HEK293 (cell line): ENCODE results near the gene SRSF4.

Experiments used
- CTCF ChIA-PET: fragments of 350-600 bp; formaldehyde crosslinking; extraction: SDS; loops from one replicate; lab custom pipeline; 2021; ENCODE audit warnings: antibody characterized with exemption; lab: Yijun Ruan, JAX
- POLR2A ChIA-PET: fragments of 300-600 bp; formaldehyde crosslinking; extraction: SDS; loops from one replicate; lab custom pipeline; 2020; ENCODE audit warnings: antibody characterized with exemption, inconsistent platforms; lab: Yijun Ruan, JAX
- H3K27ac ChIP-seq: fragments of 200-500 bp; sonication (Bioruptor generic); 2 replicates; pipeline ENCODE4 v1.5.1; 2014; ENCODE audit warnings: low read depth, low read length, control low read depth, inconsistent platforms; ENCODE audit errors: extremely low read depth
- H3K36me3 ChIP-seq, 2 experiments: fragments of 200-500 bp in 1 of 2; sonication (Bioruptor generic) in 1 of 2; 1 replicate in 1 of 2; 2 replicates in 1 of 2; pipeline ENCODE4 v1.5.1; 2014 to 2017; ENCODE audit warnings: inconsistent platforms in 2 of 2, low read length in 2 of 2; ENCODE audit not compliant: control insufficient read depth in 2 of 2, insufficient read depth in 1 of 2
- H3K4me1 ChIP-seq: fragments of 200-500 bp; sonication (Bioruptor generic); 2 replicates; pipeline ENCODE4 v1.5.1; 2014; ENCODE audit warnings: mild to moderate bottlenecking, low read length, inconsistent platforms; ENCODE audit not compliant: control insufficient read depth, insufficient read depth
- H3K4me3 ChIP-seq: 2 replicates; pipeline ENCODE4 v1.5.1; 2011; ENCODE audit warnings: low read depth, mild to moderate bottlenecking, control low read depth, low read length, moderate library complexity
- H3K9me3 ChIP-seq: fragments of 200-500 bp; sonication (Bioruptor generic); 2 replicates; pipeline ENCODE4 v1.5.1; 2014; ENCODE audit warnings: low read depth, low read length, inconsistent platforms; ENCODE audit not compliant: control insufficient read depth, insufficient read depth
- FEZF1 ChIP-seq: fragments of 450-650 bp; formaldehyde crosslinking; IDR thresholded peaks from 2 replicates; pipeline ENCODE4 v1.5.1; 2016; ENCODE audit warnings: missing biosample characterization, missing genetic modification characterization
- ZBTB17 ChIP-seq: fragments of 450-650 bp; formaldehyde crosslinking; IDR thresholded peaks from 2 replicates; pipeline ENCODE4 v1.5.1; 2016; ENCODE audit warnings: missing biosample characterization, missing genetic modification characterization
- ZBTB48 ChIP-seq: fragments of 450-650 bp; formaldehyde crosslinking; IDR thresholded peaks from 2 replicates; pipeline ENCODE4 v1.5.1; 2016; ENCODE audit warnings: missing biosample characterization, missing genetic modification characterization
- ZNF121 ChIP-seq: fragments of 450-650 bp; formaldehyde crosslinking; IDR thresholded peaks from 2 replicates; pipeline ENCODE4 v1.5.1; 2016; ENCODE audit warnings: missing biosample characterization, missing genetic modification characterization
- ZNF174 ChIP-seq: fragments of 450-650 bp; formaldehyde crosslinking; IDR thresholded peaks from 2 replicates; pipeline ENCODE4 v1.5.0; 2017; ENCODE audit warnings: missing biosample characterization, mild to moderate bottlenecking, missing genetic modification characterization
- ZNF211 ChIP-seq: fragments of 450-650 bp; formaldehyde crosslinking; IDR thresholded peaks from 2 replicates; pipeline ENCODE4 v1.5.1; 2016; ENCODE audit warnings: low read depth, missing biosample characterization, missing genetic modification characterization
- ZNF335 ChIP-seq: fragments of 450-650 bp; formaldehyde crosslinking; conservative IDR thresholded peaks from 2 replicates; pipeline ENCODE4 v1.5.1; 2016; ENCODE audit warnings: missing biosample characterization, missing genetic modification characterization
- ZNF350 ChIP-seq: fragments of 450-650 bp; formaldehyde crosslinking; IDR thresholded peaks from 2 replicates; pipeline ENCODE4 v1.5.0; 2017; ENCODE audit warnings: missing biosample characterization, mild to moderate bottlenecking, missing genetic modification characterization
- ZNF354C ChIP-seq: fragments of 450-650 bp; formaldehyde crosslinking; IDR thresholded peaks from 2 replicates; pipeline ENCODE4 v1.5.1; 2016; ENCODE audit warnings: missing biosample characterization, missing genetic modification characterization, low read depth, borderline replicate concordance
- ZNF555 ChIP-seq: fragments of 450-650 bp; formaldehyde crosslinking; conservative IDR thresholded peaks from 2 replicates; pipeline ENCODE4 v1.5.1; 2017; ENCODE audit warnings: missing biosample characterization, mild to moderate bottlenecking, missing genetic modification characterization, inconsistent platforms
- ZNF600 ChIP-seq: fragments of 450-650 bp; formaldehyde crosslinking; IDR thresholded peaks from 2 replicates; pipeline ENCODE4 v1.5.1; 2016; ENCODE audit warnings: missing biosample characterization, missing genetic modification characterization
- ZNF654 ChIP-seq: fragments of 450-650 bp; formaldehyde crosslinking; IDR thresholded peaks from 2 replicates; pipeline ENCODE4 v1.5.1; 2016; ENCODE audit warnings: low read depth, missing biosample characterization, missing genetic modification characterization
- ZNF76 ChIP-seq: fragments of 450-650 bp; formaldehyde crosslinking; IDR thresholded peaks from 2 replicates; pipeline ENCODE4; 2016; ENCODE audit warnings: low read depth, missing biosample characterization, missing genetic modification characterization, borderline replicate concordance
- ZNF837 ChIP-seq: fragments of 450-650 bp; formaldehyde crosslinking; IDR thresholded peaks from 2 replicates; pipeline ENCODE4 v1.5.1; 2016; ENCODE audit warnings: missing biosample characterization, missing genetic modification characterization
- ZNF843 ChIP-seq: fragments of 450-650 bp; formaldehyde crosslinking; IDR thresholded peaks from 2 replicates; pipeline ENCODE4 v1.5.1; 2016; ENCODE audit warnings: missing biosample characterization, missing genetic modification characterization
- TF ChIP-seq, protein P1 (sequence below): fragments of 450-650 bp; formaldehyde crosslinking; conservative IDR thresholded peaks from 2 replicates; pipeline ENCODE4 v1.5.1; 2016; ENCODE audit warnings: low read depth, missing biosample characterization, missing genetic modification characterization
- TF ChIP-seq, protein P2 (sequence below): fragments of 450-650 bp; formaldehyde crosslinking; IDR thresholded peaks from 2 replicates; pipeline ENCODE4 v1.5.1; 2016; ENCODE audit warnings: missing biosample characterization, missing genetic modification characterization
- TF ChIP-seq, protein P3 (sequence below): fragments of 450-650 bp; formaldehyde crosslinking; IDR thresholded peaks from 2 replicates; pipeline ENCODE4 v1.5.1; 2016; ENCODE audit warnings: missing biosample characterization, missing genetic modification characterization
- TF ChIP-seq, protein P4 (sequence below): fragments of 450-650 bp; formaldehyde crosslinking; IDR thresholded peaks from 2 replicates; pipeline ENCODE4 v1.5.1; 2016; ENCODE audit warnings: missing biosample characterization, missing genetic modification characterization, borderline replicate concordance
- TF ChIP-seq, protein P5 (sequence below): fragments of 450-650 bp; formaldehyde crosslinking; IDR thresholded peaks from 2 replicates; pipeline ENCODE4 v1.5.0; 2017; ENCODE audit warnings: missing biosample characterization, missing genetic modification characterization, borderline replicate concordance
- TF ChIP-seq, protein P6 (sequence below): fragments of 450-650 bp; formaldehyde crosslinking; IDR thresholded peaks from 2 replicates; pipeline ENCODE4 v1.5.1; 2016; ENCODE audit warnings: missing biosample characterization, missing genetic modification characterization

Gene SRSF4

DNA sequence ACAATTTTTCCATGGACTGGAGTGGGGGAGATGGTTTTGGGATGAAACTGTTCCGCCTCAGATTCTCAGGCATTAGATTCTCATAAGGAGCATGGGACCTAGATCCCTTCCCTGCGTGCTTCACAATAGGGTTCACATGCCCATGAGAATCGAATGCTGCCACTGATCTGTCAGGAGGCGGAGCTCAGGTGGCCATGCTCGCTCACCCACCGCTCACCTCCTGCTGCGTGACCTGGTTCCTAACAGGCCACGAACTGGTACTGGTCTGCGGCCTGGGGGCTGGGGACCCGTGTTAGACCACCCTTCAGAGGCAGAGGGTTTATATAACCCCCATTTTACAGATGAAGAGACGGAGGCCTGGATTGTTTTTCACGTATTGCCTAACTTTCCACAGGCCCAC is 16.3 kb upstream of the SRSF4 start (continued):
- TF ChIP-seq, protein P1, sequence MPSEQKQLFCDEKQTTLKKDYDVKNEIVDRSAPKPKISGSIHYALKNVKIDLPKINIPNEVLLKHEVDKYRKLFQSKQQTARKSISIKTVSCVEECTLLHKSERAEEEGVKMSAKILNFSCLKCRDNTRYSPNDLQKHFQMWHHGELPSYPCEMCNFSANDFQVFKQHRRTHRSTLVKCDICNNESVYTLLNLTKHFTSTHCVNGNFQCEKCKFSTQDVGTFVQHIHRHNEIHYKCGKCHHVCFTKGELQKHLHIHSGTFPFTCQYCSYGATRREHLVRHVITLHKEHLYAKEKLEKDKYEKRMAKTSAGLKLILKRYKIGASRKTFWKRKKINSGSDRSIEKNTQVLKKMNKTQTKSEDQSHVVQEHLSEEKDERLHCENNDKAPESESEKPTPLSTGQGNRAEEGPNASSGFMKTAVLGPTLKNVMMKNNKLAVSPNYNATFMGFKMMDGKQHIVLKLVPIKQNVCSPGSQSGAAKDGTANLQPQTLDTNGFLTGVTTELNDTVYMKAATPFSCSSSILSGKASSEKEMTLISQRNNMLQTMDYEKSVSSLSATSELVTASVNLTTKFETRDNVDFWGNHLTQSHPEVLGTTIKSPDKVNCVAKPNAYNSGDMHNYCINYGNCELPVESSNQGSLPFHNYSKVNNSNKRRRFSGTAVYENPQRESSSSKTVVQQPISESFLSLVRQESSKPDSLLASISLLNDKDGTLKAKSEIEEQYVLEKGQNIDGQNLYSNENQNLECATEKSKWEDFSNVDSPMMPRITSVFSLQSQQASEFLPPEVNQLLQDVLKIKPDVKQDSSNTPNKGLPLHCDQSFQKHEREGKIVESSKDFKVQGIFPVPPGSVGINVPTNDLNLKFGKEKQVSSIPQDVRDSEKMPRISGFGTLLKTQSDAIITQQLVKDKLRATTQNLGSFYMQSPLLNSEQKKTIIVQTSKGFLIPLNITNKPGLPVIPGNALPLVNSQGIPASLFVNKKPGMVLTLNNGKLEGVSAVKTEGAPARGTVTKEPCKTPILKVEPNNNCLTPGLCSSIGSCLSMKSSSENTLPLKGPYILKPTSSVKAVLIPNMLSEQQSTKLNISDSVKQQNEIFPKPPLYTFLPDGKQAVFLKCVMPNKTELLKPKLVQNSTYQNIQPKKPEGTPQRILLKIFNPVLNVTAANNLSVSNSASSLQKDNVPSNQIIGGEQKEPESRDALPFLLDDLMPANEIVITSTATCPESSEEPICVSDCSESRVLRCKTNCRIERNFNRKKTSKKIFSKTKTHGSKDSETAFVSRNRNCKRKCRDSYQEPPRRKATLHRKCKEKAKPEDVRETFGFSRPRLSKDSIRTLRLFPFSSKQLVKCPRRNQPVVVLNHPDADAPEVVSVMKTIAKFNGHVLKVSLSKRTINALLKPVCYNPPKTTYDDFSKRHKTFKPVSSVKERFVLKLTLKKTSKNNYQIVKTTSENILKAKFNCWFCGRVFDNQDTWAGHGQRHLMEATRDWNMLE = no peak
- TF ChIP-seq, protein P2, sequence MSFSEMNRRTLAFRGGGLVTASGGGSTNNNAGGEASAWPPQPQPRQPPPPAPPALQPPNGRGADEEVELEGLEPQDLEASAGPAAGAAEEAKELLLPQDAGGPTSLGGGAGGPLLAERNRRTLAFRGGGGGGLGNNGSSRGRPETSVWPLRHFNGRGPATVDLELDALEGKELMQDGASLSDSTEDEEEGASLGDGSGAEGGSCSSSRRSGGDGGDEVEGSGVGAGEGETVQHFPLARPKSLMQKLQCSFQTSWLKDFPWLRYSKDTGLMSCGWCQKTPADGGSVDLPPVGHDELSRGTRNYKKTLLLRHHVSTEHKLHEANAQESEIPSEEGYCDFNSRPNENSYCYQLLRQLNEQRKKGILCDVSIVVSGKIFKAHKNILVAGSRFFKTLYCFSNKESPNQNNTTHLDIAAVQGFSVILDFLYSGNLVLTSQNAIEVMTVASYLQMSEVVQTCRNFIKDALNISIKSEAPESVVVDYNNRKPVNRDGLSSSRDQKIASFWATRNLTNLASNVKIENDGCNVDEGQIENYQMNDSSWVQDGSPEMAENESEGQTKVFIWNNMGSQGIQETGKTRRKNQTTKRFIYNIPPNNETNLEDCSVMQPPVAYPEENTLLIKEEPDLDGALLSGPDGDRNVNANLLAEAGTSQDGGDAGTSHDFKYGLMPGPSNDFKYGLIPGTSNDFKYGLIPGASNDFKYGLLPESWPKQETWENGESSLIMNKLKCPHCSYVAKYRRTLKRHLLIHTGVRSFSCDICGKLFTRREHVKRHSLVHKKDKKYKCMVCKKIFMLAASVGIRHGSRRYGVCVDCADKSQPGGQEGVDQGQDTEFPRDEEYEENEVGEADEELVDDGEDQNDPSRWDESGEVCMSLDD (tag by site-specific recombination) = no peak
- TF ChIP-seq ZNF555 (tag by site-specific recombination) = no peak

DNA sequence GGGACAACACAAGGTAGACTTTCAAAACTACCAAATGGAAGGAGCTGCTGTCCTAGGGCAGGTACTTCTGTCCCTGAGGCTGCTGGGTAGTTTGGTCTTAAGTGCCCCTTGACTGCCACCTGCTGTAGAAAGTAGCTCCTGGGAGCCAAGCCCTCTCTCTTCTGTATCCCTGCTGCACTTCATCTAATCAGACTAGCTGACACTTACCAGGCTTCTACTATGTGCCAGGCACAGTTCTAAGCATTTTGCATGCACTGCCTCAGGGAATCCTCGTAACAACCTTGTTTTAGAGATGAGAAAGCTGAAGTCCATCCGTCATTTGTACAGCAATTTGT is 15.9 kb upstream of the SRSF4 start:
- ChIA-PET CTCF (interaction anchor here (0.6 to 10.8 kb wide), 15 partner anchors 16 to 1103 kb away, joined by 3 to 159 read pairs (median 5); partner anchors contain the start of gene SRSF4), POLR2A (interaction anchor here (0.9 to 1.5 kb wide), 3 partner anchors 14 to 316 kb away, joined by 5 to 9 read pairs (median 8); partner anchors contain the start of gene SRSF4)
- TF ChIP-seq FEZF1 (no peak), ZNF654 (peak; percentile 57), ZNF335 (0 out of 2 replicates have a peak, but pooled peaks have one; percentile 3), ZBTB17 (tag by site-specific recombination) (no peak), ZNF837 (no peak), ZNF211 (tag by site-specific recombination) (no peak), ZNF76 (tag by site-specific recombination) (peak; percentile 37; the same call in 1 of the 2 replicates), ZNF354C (tag by site-specific recombination) (no peak), ZBTB48 (no peak), ZNF350 (tag by site-specific recombination) (no peak), ZNF843 (no peak), ZNF174 (no peak), ZNF600 (no peak), ZNF121 (tag by site-specific recombination) (no peak)
- TF ChIP-seq, protein P3, sequence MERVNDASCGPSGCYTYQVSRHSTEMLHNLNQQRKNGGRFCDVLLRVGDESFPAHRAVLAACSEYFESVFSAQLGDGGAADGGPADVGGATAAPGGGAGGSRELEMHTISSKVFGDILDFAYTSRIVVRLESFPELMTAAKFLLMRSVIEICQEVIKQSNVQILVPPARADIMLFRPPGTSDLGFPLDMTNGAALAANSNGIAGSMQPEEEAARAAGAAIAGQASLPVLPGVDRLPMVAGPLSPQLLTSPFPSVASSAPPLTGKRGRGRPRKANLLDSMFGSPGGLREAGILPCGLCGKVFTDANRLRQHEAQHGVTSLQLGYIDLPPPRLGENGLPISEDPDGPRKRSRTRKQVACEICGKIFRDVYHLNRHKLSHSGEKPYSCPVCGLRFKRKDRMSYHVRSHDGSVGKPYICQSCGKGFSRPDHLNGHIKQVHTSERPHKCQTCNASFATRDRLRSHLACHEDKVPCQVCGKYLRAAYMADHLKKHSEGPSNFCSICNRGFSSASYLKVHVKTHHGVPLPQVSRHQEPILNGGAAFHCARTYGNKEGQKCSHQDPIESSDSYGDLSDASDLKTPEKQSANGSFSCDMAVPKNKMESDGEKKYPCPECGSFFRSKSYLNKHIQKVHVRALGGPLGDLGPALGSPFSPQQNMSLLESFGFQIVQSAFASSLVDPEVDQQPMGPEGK (tag by site-specific recombination) = no peak
- TF ChIP-seq, protein P4, sequence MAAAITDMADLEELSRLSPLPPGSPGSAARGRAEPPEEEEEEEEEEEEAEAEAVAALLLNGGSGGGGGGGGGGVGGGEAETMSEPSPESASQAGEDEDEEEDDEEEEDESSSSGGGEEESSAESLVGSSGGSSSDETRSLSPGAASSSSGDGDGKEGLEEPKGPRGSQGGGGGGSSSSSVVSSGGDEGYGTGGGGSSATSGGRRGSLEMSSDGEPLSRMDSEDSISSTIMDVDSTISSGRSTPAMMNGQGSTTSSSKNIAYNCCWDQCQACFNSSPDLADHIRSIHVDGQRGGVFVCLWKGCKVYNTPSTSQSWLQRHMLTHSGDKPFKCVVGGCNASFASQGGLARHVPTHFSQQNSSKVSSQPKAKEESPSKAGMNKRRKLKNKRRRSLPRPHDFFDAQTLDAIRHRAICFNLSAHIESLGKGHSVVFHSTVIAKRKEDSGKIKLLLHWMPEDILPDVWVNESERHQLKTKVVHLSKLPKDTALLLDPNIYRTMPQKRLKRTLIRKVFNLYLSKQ (tag by site-specific recombination) = no peak
- TF ChIP-seq, protein P5, sequence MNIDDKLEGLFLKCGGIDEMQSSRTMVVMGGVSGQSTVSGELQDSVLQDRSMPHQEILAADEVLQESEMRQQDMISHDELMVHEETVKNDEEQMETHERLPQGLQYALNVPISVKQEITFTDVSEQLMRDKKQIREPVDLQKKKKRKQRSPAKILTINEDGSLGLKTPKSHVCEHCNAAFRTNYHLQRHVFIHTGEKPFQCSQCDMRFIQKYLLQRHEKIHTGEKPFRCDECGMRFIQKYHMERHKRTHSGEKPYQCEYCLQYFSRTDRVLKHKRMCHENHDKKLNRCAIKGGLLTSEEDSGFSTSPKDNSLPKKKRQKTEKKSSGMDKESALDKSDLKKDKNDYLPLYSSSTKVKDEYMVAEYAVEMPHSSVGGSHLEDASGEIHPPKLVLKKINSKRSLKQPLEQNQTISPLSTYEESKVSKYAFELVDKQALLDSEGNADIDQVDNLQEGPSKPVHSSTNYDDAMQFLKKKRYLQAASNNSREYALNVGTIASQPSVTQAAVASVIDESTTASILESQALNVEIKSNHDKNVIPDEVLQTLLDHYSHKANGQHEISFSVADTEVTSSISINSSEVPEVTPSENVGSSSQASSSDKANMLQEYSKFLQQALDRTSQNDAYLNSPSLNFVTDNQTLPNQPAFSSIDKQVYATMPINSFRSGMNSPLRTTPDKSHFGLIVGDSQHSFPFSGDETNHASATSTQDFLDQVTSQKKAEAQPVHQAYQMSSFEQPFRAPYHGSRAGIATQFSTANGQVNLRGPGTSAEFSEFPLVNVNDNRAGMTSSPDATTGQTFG (tag by site-specific recombination) = no peak
- TF ChIP-seq, protein P6, sequence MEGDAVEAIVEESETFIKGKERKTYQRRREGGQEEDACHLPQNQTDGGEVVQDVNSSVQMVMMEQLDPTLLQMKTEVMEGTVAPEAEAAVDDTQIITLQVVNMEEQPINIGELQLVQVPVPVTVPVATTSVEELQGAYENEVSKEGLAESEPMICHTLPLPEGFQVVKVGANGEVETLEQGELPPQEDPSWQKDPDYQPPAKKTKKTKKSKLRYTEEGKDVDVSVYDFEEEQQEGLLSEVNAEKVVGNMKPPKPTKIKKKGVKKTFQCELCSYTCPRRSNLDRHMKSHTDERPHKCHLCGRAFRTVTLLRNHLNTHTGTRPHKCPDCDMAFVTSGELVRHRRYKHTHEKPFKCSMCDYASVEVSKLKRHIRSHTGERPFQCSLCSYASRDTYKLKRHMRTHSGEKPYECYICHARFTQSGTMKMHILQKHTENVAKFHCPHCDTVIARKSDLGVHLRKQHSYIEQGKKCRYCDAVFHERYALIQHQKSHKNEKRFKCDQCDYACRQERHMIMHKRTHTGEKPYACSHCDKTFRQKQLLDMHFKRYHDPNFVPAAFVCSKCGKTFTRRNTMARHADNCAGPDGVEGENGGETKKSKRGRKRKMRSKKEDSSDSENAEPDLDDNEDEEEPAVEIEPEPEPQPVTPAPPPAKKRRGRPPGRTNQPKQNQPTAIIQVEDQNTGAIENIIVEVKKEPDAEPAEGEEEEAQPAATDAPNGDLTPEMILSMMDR (tag by site-specific recombination) = peak; percentile 52; the same call in 1 of the 2 replicates
- H3K4me3 ChIP-seq = no peak overlapping the region
- H3K9me3 ChIP-seq = no peaks in the 10 kb centered on the region
- H3K36me3 ChIP-seq = peaks cover 10 to 93% of the 10 kb centered on the region in 2 experiments; a peak in 2 of 3 replicates
- no peaks in the 10 kb centered on the region for H3K4me1 ChIP-seq
- no peak overlapping the region for H3K27ac ChIP-seq
